HG03571 (cell line): ENCODE data around the gene RFX1.
A peak's percentile ranks its signal among the peaks of the same experiment; 100 is the strongest.

Source experiments
- ATAC-seq: cut with Tn5 transposase; IDR thresholded peaks from one replicate; pipeline ENCODE4 v1.9.1; 2021; ENCODE audit not compliant: unreplicated experiment

Gene RFX1

GRCh38 chr19:13961826-13962698 lies 44.1 kb downstream of the RFX1 start:
- ATAC-seq = no peak

GRCh38 chr19:13960863-13961784 lies 45.0 kb downstream of the RFX1 start:
- ATAC-seq = no peak

GRCh38 chr19:13959962-13960862 lies 45.9 kb downstream of the RFX1 start:
- no peak for ATAC-seq

- ATAC-seq = no peak
Measured at GRCh38 chr19:13959141-13959961, 46.8 kb downstream of the RFX1 start.

GRCh38 chr19:13958043-13958442 lies 48.1 kb downstream of the RFX1 start:
- ATAC-seq = no peak

- no peak for ATAC-seq
Measured at GRCh38 chr19:13957051-13957450, 49.1 kb downstream of the RFX1 start.

GRCh38 chr19:13956365-13956744 lies 49.8 kb downstream of the RFX1 start:
- ATAC-seq = no peak

- no peak for ATAC-seq
Measured at GRCh38 chr19:13955662-13956364, 50.3 kb downstream of the RFX1 start.

- no peak for ATAC-seq
Measured at GRCh38 chr19:13954185-13954584, 51.9 kb downstream of the RFX1 start.

- ATAC-seq = no peak
Measured at GRCh38 chr19:13952931-13953531, 53.1 kb downstream of the RFX1 start.

- ATAC-seq = peak; percentile 93
Measured at GRCh38 chr19:13952154-13952930, 53.8 kb downstream of the RFX1 start, which contains the start of gene DCAF15. TSS of gene DCAF15 (plus strand) at chr19:13952509. CDS start at chr19:13952513, 4 bp downstream.

- no peak for ATAC-seq
Measured at GRCh38 chr19:13951799-13952153, 54.3 kb downstream of the RFX1 start.

- no peak for ATAC-seq
Measured at GRCh38 chr19:13951043-13951442, 55.1 kb downstream of the RFX1 start.

- no peak for ATAC-seq
Measured at GRCh38 chr19:13946414-13946813, 59.7 kb downstream of the RFX1 start.

- ATAC-seq = no peak
Measured at GRCh38 chr19:13942023-13942684, 64.0 kb downstream of the RFX1 start.

GRCh38 chr19:13938301-13939064 lies 67.6 kb downstream of the RFX1 start, which contains the start of gene PODNL1:
TSS of gene PODNL1 (minus strand) at chr19:13938417. CDS start at chr19:13938181, 236 bp downstream.
- no peak for ATAC-seq
